ENCODE results near the gene SNRPF.
A peak's percentile ranks its signal among the peaks of the same experiment; 100 is the strongest.

DNA sequence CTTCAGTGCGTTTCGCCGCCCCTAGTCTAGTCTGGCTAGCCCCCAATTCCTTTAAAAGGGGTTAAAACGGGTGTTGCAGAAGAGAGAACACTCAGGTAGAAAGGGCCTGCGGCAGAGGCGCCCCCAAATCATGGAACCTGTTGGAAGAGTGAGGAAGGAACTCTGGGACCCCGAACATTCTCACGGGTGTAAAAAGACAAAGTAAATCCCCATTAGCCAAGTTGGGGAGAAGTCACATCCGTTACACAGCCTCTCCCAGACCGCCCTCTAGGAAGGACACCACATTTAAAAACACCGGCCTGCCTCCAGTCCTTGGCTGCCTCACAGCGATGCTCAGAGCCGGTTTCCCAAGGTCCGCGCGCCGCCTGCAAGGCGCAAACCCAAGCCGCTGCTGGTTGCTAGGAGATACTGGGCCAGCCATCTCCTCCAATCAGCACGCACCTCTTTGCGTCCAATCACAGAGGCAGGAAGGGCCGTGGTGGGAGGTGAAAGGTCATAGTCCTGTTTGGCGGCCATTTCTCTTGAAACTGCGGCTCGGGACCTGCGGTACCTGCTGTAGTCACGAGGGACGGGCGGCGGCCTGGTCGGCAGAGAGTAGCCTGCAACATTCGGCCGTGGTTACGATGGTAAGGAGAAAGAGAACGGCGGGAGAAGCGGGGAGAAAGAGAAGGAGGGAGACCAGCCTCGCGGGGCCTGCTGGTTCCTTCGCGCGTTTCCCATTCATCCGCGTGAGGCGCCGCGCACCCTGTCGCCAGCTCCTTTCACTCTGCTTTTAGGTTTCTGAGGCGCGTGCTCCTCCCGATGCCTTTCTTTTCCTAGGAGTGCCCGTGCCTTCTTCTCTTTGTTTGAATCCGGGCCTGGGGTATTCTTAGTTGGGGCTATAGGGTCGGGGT lies at the start of gene SNRPF:
- TF ChIP-seq, protein P1, sequence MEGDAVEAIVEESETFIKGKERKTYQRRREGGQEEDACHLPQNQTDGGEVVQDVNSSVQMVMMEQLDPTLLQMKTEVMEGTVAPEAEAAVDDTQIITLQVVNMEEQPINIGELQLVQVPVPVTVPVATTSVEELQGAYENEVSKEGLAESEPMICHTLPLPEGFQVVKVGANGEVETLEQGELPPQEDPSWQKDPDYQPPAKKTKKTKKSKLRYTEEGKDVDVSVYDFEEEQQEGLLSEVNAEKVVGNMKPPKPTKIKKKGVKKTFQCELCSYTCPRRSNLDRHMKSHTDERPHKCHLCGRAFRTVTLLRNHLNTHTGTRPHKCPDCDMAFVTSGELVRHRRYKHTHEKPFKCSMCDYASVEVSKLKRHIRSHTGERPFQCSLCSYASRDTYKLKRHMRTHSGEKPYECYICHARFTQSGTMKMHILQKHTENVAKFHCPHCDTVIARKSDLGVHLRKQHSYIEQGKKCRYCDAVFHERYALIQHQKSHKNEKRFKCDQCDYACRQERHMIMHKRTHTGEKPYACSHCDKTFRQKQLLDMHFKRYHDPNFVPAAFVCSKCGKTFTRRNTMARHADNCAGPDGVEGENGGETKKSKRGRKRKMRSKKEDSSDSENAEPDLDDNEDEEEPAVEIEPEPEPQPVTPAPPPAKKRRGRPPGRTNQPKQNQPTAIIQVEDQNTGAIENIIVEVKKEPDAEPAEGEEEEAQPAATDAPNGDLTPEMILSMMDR (IDR thresholded peaks at IDR 0.05), result peak in 2 of 4 experiments; percentile 18 to 34
- TF ChIP-seq POLR2A (IDR thresholded peaks at IDR 0.05), result peak; percentile 37
- TF ChIP-seq POLR2AphosphoS5 (IDR thresholded peaks at IDR 0.05), result peak; percentile 96

Data from prostate gland (tissue), 2 donors.